GM12875 (cell line): ENCODE results near the gene KIAA1755.

ENCODE experiments used
- H3K4me3 ChIP-seq: one replicate; pipeline ENCODE4 v1.5.1; 2011; ENCODE audit warnings: low read depth, low read length, control low read depth
- TF ChIP-seq, protein P1 (sequence below): IDR thresholded peaks from 2 replicates; pipeline ENCODE4 v1.5.1; 2011; ENCODE audit warnings: low read depth, mild to moderate bottlenecking, control low read depth, inconsistent platforms, low read length, moderate library complexity, borderline replicate concordance; ENCODE audit not compliant: insufficient read depth

KIAA1755 gene

DNA sequence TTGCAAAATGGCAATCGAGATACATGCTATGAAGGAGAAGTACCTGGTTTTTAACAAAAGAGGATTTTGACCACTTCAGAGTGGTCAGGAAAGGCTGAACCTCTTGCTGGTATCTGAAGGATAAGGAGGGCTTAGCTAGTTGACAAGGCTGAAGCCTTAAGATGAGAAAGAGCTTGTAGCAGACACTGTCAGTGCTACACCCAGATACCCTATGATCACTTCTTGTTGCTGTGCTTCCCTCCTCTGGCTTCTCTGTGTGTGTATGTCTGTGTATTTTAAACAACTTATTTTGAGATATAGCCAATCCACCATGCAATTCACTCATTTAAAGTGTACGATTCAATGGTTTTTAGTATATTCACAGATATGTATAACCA, 56.6 kb downstream of the KIAA1755 start:
- no peak overlapping the region for H3K4me3 ChIP-seq
- TF ChIP-seq, protein P1, sequence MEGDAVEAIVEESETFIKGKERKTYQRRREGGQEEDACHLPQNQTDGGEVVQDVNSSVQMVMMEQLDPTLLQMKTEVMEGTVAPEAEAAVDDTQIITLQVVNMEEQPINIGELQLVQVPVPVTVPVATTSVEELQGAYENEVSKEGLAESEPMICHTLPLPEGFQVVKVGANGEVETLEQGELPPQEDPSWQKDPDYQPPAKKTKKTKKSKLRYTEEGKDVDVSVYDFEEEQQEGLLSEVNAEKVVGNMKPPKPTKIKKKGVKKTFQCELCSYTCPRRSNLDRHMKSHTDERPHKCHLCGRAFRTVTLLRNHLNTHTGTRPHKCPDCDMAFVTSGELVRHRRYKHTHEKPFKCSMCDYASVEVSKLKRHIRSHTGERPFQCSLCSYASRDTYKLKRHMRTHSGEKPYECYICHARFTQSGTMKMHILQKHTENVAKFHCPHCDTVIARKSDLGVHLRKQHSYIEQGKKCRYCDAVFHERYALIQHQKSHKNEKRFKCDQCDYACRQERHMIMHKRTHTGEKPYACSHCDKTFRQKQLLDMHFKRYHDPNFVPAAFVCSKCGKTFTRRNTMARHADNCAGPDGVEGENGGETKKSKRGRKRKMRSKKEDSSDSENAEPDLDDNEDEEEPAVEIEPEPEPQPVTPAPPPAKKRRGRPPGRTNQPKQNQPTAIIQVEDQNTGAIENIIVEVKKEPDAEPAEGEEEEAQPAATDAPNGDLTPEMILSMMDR: no peak

DNA sequence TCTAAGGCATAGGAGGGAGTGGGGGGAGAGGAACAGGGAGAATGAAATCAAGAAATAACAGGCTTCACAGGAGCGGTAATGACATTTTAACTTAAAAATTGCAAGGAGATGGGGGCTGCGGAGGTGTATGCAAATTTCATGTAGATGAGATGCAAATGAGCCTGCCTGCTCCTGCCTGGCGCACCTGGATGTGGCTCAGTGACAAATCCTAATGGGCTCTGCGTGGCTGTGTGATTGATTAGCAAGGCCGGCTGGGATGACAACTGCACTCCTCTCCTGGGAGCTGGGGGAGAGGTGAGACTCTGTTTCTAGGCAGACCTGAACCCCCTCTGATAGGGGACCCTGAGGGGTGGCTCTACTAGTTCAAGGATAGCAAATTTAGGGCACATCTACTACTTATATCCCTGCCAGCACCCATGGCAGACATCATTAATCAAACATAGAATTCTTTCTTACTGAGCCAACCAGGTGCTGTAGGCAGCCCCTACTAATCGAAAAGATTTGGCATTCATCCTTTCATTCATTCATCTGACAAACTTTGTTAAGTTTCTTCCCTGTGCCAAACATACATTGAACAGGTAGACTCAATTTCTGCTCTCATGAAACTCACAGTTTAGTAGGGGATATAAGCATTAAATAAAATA, 57.1 kb downstream of the KIAA1755 start:
- no peak overlapping the region for H3K4me3 ChIP-seq
- TF ChIP-seq, protein P1: no peak

DNA sequence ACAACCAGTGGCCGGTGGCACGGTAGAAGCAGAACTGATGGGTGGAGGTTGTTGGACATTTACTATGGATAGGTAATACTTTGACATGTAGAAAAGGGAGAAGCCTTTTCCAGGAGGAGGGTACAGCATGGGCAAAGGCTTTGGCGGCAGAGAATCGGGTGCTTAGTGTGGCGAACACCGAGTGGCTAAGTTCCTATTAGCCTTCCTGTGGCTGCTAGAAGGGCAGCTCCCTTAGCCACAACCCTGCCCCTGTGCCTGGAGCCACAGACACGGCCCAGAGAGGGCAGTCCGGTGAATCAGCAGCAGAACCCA, 57.6 kb downstream of the KIAA1755 start:
- no peak overlapping the region for H3K4me3 ChIP-seq
- TF ChIP-seq, protein P1: no peak

DNA sequence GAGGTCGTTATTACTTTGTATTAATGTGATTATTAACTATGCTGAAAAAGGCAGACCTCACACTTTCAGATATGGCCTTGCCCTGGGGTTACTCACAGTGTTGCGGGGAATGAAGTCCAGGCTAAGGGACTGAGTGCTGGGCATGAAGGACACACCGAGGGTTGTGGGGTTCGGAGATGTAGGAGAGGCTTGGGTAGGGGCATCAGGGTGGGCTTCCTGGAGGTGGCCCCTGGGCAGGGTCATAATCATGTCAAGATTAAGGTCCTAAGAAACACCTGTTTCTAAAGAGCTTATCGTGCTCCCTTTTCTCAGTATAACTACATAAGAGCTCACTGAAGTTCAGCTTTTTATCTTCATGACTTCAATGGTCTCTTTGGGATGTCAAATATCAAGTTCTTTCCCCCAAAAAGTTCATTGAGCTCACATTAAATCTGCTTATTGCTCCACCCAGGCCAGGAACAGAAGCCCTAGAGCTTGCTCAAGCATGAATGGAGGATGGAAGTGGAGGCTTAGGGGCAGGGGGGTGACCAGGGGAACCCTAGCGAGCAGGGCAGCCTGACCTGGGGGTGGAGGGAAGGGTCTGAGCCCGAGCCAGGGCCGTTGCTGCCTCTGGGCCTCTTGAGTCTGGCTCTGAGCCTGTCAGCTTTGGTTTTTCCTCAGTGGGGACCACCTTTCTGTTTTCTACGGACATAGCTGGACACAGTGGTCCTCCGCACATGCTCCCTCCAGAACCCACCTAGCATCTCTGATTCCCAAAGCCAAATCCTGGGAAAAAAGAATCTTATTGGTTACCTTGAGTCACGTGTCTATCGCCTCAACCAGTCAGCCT, 58.2 kb downstream of the KIAA1755 start:
- H3K4me3 ChIP-seq: no peak overlapping the region
- TF ChIP-seq, protein P1: no peak

DNA sequence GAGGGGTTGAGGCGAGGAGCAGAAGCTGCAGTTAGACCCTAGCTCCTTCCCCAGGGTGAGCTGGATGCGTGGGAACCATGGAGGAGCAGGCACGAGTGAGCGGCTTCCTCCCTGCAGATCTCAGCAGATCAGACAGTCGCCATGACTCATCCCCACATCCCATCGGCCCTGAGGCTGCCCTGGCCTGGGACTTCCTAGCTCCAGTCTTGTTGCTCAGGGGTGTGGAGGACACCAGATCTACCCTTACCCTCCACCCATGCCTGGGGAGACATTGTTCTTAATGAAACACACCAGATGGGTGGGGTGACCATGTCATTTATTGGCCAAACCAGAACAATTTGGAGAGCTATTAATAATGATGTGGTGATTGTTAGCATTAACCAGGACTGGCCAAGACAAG, 59.2 kb downstream of the KIAA1755 start:
- TF ChIP-seq, protein P1: no peak
- H3K4me3 ChIP-seq: no peak overlapping the region

DNA sequence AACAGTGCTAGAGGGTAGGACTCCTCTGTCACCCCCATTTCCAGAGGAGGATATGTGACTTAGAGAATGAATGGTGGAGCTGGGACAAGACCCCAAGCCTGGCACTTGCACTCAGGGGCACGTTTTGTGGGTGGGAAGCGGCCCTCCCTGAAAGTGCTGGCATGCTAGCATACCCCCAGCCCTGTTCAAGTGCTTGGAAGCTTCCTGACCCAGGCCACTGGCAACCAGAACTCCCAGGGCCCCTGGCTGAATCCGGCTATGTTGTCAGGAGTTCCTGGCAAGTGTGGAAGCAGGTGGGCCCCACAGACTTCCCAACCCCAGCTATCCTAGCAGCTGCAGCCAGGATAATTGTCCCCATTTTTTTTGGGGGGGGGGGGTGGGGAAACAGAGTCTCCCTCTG, 59.9 kb downstream of the KIAA1755 start:
- TF ChIP-seq, protein P1: no peak
- H3K4me3 ChIP-seq: no peak overlapping the region

DNA sequence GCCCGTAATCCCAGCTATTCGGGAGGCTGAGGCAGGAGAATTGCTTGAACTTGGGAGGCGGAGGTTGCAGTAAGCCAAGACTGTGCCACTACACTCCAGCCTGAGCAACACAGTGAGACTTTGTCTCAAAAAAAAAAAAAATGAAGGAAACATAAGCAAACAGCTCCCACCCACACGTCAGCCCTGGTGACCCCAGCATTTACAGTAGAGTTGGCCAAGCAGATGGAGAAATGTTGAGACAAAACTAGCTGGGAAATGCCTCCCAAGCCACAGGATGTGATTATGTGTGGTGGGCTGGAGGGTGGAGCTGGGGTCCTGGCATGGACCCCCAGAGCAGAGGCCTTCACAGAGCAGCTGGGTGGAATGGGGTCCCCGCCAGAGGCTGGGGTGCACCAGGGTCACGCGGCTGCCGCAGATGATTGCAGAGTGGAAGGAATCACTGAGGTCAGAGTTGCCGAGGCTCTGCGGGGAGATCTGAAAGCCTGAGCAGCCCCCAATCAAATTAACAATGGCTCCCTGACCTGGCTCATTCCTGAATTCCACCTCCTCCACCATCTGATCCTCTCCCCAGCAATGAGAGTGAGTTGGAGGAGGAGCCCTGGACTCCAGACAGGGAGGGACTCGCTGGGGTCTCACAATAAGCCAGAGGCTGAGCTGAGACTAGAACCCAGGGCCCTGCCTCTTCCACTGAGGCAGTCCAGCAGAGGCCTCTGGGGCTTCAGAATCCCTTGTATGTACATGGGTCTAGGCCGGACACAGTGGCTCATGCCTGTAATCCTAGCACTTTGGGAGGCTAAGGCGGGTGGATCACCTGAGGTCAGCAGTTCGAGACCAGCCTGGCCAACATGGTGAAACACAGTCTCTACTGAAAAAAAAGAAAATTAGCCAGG, 60.8 kb downstream of the KIAA1755 start:
- TF ChIP-seq, protein P1: no peak
- H3K4me3 ChIP-seq: no peak overlapping the region
